ENCODE results near the gene MRPL4. TPM values are rescaled to one million over a fixed set of nuclear protein-coding genes. Genes with fewer than 3 reads are reported as not detected.

The MRPL4 gene
- total and polyA plus RNA-seq, 12 donors: 33.4 to 123 (median 64.1) TPM

- intact Hi-C loops (cut with DNase I): no loop called here
- Histone ChIP-seq H3K27me3 (no peaks in the 10 kb centered on the region), H3K36me3 (replicated peaks in 1 of 2) (no peaks in the 10 kb centered on the region), H3K27ac (peak overlapping the region in 1 of 5 donors; percentile 3), H3K4me3 (no peak overlapping the region), H3K9me3 (replicated peaks in 1 of 3) (no peaks in the 10 kb centered on the region), H3K4me1 (replicated peaks in 1 of 2) (no peaks in the 10 kb centered on the region)
- peak; percentile 61 to 86 (median 79) for DNase-seq
- 56 to 67% (median 63%) methylated on average over 6 to 10 of the region's 10 CpGs for WGBS, 4 donors
- TF ChIP-seq, protein P1, sequence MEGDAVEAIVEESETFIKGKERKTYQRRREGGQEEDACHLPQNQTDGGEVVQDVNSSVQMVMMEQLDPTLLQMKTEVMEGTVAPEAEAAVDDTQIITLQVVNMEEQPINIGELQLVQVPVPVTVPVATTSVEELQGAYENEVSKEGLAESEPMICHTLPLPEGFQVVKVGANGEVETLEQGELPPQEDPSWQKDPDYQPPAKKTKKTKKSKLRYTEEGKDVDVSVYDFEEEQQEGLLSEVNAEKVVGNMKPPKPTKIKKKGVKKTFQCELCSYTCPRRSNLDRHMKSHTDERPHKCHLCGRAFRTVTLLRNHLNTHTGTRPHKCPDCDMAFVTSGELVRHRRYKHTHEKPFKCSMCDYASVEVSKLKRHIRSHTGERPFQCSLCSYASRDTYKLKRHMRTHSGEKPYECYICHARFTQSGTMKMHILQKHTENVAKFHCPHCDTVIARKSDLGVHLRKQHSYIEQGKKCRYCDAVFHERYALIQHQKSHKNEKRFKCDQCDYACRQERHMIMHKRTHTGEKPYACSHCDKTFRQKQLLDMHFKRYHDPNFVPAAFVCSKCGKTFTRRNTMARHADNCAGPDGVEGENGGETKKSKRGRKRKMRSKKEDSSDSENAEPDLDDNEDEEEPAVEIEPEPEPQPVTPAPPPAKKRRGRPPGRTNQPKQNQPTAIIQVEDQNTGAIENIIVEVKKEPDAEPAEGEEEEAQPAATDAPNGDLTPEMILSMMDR (IDR thresholded peaks at IDR 0.05): no peak
- no peak for TF ChIP-seq POLR2A (IDR thresholded peaks at IDR 0.05)
Measured at GRCh38 chr19:10206226-10206885, 45.7 kb upstream of the MRPL4 start.

DNA sequence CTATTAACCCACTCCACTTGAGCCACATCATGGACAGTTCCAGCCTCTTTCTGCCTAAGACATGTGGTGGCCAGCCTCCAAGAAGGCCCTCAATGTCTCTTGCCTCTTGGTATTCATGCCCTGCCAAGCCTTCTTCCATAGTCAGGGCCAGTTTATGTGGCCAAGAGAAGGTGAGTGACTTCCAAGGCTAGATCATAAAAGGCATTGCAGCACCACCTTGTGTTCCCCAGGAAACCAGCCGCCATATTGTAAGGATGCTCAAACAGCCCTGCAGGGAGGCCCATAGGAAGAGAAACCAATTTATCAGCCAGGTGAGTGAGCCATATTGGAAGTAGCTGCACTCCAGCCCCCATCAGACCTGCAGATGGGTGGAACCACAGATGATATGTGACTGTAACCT, 45.0 kb upstream of the MRPL4 start:
- no peaks in the 10 kb centered on the region for H3K9me3 ChIP-seq (replicated peaks in 1 of 3)
- intact Hi-C loops (cut with DNase I): no loop called here
- no peaks in the 10 kb centered on the region for H3K36me3 ChIP-seq (replicated peaks in 1 of 2)
- no peak overlapping the region for H3K4me3 ChIP-seq
- H3K27ac ChIP-seq: no peak overlapping the region
- TF ChIP-seq, protein P1 (IDR thresholded peaks at IDR 0.05): no peak
- no peak for TF ChIP-seq POLR2A (IDR thresholded peaks at IDR 0.05)
- H3K27me3 ChIP-seq: no peaks in the 10 kb centered on the region
- no peaks in the 10 kb centered on the region for H3K4me1 ChIP-seq (replicated peaks in 1 of 2)
- WGBS, 4 donors: 95 to 100% (median 98%) methylated on average over 1 of the region's 1 CpG
- DNase-seq: no peak

DNA sequence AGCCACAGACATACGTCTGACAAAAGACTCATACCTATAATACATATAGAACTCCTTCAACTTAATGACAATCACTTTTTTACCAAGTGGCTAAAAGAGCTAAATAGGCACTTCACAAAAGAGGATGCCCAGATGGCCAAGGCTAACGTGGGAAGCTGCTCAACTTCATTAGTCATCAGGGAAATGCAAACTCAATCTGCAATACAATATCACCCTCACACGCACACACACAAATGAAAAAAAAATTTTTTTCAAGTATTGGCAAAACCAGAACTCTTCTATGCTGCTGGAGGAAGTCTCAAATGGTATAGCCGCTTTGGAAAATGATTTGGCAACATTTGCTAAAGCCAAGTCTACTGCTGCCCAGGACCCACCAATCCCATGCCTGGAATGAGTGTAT, 42.7 kb upstream of the MRPL4 start:
- intact Hi-C loops (cut with DNase I): no loop called here
- no peak overlapping the region for H3K27ac ChIP-seq
- H3K4me3 ChIP-seq: no peak overlapping the region
- H3K9me3 ChIP-seq (replicated peaks in 1 of 3): no peaks in the 10 kb centered on the region
- WGBS, 4 donors: 46 to 59% (median 48%) methylated on average over 4 of the region's 4 CpGs
- H3K27me3 ChIP-seq: no peaks in the 10 kb centered on the region
- H3K36me3 ChIP-seq (replicated peaks in 1 of 2): no peaks in the 10 kb centered on the region
- TF ChIP-seq, protein P1 (IDR thresholded peaks at IDR 0.05): no peak
- no peak for TF ChIP-seq POLR2A (IDR thresholded peaks at IDR 0.05)
- no peaks in the 10 kb centered on the region for H3K4me1 ChIP-seq (replicated peaks in 1 of 2)
- no peak for DNase-seq

DNA sequence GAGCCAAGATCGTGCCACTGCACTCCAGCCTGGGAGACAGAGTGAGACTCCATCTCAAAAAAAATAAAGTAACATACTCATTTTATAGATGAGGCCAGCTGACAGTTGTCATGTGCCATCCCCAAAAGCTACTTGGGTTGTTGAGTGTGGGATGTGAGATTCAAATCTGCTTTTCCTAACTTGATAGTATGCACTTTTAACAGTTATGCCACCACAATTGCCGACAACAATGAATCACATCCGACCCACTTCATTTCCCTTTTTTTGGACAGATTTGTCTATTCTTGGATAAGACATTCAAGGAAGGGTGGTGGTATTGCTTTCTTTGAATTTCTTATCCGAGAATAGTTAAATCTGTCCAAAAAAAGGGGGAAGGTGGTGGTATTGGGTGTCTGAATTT, 41.0 kb upstream of the MRPL4 start:
- Histone ChIP-seq H3K27me3 (no peaks in the 10 kb centered on the region), H3K4me3 (no peak overlapping the region), H3K27ac (no peak overlapping the region), H3K4me1 (replicated peaks in 1 of 2) (no peaks in the 10 kb centered on the region), H3K36me3 (replicated peaks in 1 of 2) (no peaks in the 10 kb centered on the region), H3K9me3 (replicated peaks in 1 of 3) (no peaks in the 10 kb centered on the region)
- 70 to 73% (median 71%) methylated on average over 4 of the region's 4 CpGs for WGBS, 4 donors
- TF ChIP-seq POLR2A (IDR thresholded peaks at IDR 0.05): no peak
- TF ChIP-seq, protein P1 (IDR thresholded peaks at IDR 0.05): no peak
- intact Hi-C loops (cut with DNase I): no loop called here
- DNase-seq: no peak
